ENCODE measurements around the gene NFKB2.

Gene NFKB2

GRCh38 chr10:102400598-102401341 is 5.3 kb downstream of the NFKB2 start:
- H2BK120ac ChIP-seq (ENCODE audit: low read depth, low read length): no peak overlapping the region
- no peak for DNase-seq
- H3K27me3 ChIP-seq (ENCODE audit: insufficient read depth, low read length, poor library complexity): no peaks in the 10 kb centered on the region
- WGBS (ENCODE audit: extremely low coverage, insufficient coverage, low lambda C conversion rate): no CpG with 5 or more reads among the region's 22 CpGs
- H3K27ac ChIP-seq (ENCODE audit: low read depth, low read length): no peak overlapping the region
- H2BK15ac ChIP-seq (replicated peaks; ENCODE audit: low read depth): no peak overlapping the region
- H3K79me1 ChIP-seq (ENCODE audit: low read length): no peaks in the 10 kb centered on the region
- no peak overlapping the region for H3K4ac ChIP-seq (ENCODE audit: low read depth, low read length)
- no peak overlapping the region for H3K23ac ChIP-seq (ENCODE audit: low read length)
- no peak overlapping the region for H4K8ac ChIP-seq (ENCODE audit: low read depth, low read length)
- H2BK5ac ChIP-seq (ENCODE audit: low read length): no peak overlapping the region
- no peaks in the 10 kb centered on the region for H3K36me3 ChIP-seq (ENCODE audit: control insufficient read depth, insufficient read depth, low read length)
- H3K4me2 ChIP-seq (ENCODE audit: low read length): no peak overlapping the region
- no peaks in the 10 kb centered on the region for H3K79me2 ChIP-seq (ENCODE audit: control insufficient read depth, insufficient read depth, low read length)
- H4K5ac ChIP-seq (ENCODE audit: low read length): no peak overlapping the region
- peaks cover 7% of the 10 kb centered on the region for H3K4me1 ChIP-seq (ENCODE audit: control insufficient read depth, low read depth, low read length)
- H3K56ac ChIP-seq (ENCODE audit: low read length): no peak overlapping the region
- no peak overlapping the region for H3K4me3 ChIP-seq (ENCODE audit: low read length)
- no peak overlapping the region for H2AK5ac ChIP-seq (ENCODE audit: low read length)
- H3K18ac ChIP-seq (ENCODE audit: low read length): no peak overlapping the region
- no peak overlapping the region for H3K9ac ChIP-seq (ENCODE audit: low read length)

DNA sequence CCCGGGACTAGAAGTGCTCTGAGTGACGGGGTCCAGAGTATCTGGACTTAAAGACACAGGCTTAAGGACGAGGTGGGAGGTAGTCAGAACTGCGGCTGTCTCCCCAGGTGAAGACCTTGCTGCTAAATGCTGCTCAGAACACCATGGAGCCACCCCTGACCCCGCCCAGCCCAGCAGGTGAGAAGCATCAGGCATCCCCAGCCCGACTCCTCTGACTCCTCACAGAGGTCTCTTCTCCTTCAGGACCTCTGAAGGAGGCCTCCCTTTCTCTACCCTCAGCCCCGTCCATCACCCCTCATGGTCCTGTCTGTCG is 5.8 kb downstream of the NFKB2 start:
- no peak for DNase-seq
- Histone ChIP-seq H3K56ac (ENCODE audit: low read length) (no peak overlapping the region), H4K8ac (ENCODE audit: low read depth, low read length) (no peak overlapping the region), H2AK5ac (ENCODE audit: low read length) (no peak overlapping the region), H2BK5ac (ENCODE audit: low read length) (no peak overlapping the region), H3K79me2 (ENCODE audit: control insufficient read depth, insufficient read depth, low read length) (no peaks in the 10 kb centered on the region), H2BK120ac (ENCODE audit: low read depth, low read length) (no peak overlapping the region), H3K4ac (ENCODE audit: low read depth, low read length) (no peak overlapping the region), H3K36me3 (ENCODE audit: control insufficient read depth, insufficient read depth, low read length) (no peaks in the 10 kb centered on the region), H3K27me3 (ENCODE audit: insufficient read depth, low read length, poor library complexity) (no peaks in the 10 kb centered on the region), H3K23ac (ENCODE audit: low read length) (no peak overlapping the region), H4K5ac (ENCODE audit: low read length) (no peak overlapping the region), H3K9ac (ENCODE audit: low read length) (no peak overlapping the region), H3K4me3 (ENCODE audit: low read length) (no peak overlapping the region), H3K18ac (ENCODE audit: low read length) (no peak overlapping the region), H3K4me1 (ENCODE audit: control insufficient read depth, low read depth, low read length) (peaks cover 4% of the 10 kb centered on the region), H3K27ac (ENCODE audit: low read depth, low read length) (no peak overlapping the region), H2BK15ac (replicated peaks; ENCODE audit: low read depth) (no peak overlapping the region), H3K79me1 (ENCODE audit: low read length) (no peaks in the 10 kb centered on the region), H3K4me2 (ENCODE audit: low read length) (no peak overlapping the region)
- WGBS (ENCODE audit: extremely low coverage, insufficient coverage, low lambda C conversion rate): no CpG with 5 or more reads among the region's 8 CpGs

DNA sequence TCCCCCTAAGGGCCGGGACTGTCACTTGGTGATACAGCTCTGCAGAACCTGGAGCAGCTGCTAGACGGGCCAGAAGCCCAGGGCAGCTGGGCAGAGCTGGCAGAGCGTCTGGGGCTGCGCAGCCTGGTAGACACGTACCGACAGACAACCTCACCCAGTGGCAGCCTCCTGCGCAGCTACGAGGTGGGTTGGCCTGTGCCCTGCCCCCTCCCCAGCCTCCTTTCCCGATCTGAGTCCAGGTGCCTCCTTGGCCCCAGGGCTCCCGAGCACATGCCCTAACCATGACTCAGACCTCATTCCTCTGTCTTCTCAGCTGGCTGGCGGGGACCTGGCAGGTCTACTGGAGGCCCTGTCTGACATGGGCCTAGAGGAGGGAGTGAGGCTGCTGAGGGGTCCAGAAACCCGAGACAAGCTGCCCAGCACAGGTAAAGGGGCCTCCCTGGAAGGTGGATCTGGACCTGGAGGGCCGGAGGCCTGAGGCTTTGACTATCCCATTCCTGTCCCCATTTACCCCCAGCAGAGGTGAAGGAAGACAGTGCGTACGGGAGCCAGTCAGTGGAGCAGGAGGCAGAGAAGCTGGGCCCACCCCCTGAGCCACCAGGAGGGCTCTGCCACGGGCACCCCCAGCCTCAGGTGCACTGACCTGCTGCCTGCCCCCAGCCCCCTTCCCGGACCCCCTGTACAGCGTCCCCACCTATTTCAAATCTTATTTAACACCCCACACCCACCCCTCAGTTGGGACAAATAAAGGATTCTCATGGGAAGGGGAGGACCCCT is 6.4 kb downstream of the NFKB2 start:
- Histone ChIP-seq H3K18ac (ENCODE audit: low read length) (no peak overlapping the region), H3K56ac (ENCODE audit: low read length) (no peak overlapping the region), H3K36me3 (ENCODE audit: control insufficient read depth, insufficient read depth, low read length) (no peaks in the 10 kb centered on the region), H2BK5ac (ENCODE audit: low read length) (no peak overlapping the region), H3K27me3 (ENCODE audit: insufficient read depth, low read length, poor library complexity) (no peaks in the 10 kb centered on the region), H2BK120ac (ENCODE audit: low read depth, low read length) (no peak overlapping the region), H3K79me1 (ENCODE audit: low read length) (no peaks in the 10 kb centered on the region), H3K27ac (ENCODE audit: low read depth, low read length) (no peak overlapping the region), H4K8ac (ENCODE audit: low read depth, low read length) (no peak overlapping the region), H3K4me2 (ENCODE audit: low read length) (no peak overlapping the region), H3K23ac (ENCODE audit: low read length) (no peak overlapping the region), H4K5ac (ENCODE audit: low read length) (no peak overlapping the region), H2BK15ac (replicated peaks; ENCODE audit: low read depth) (no peak overlapping the region), H3K4ac (ENCODE audit: low read depth, low read length) (no peak overlapping the region), H3K4me3 (ENCODE audit: low read length) (no peak overlapping the region), H3K79me2 (ENCODE audit: control insufficient read depth, insufficient read depth, low read length) (no peaks in the 10 kb centered on the region), H2AK5ac (ENCODE audit: low read length) (no peak overlapping the region), H3K4me1 (ENCODE audit: control insufficient read depth, low read depth, low read length) (peaks cover 2% of the 10 kb centered on the region), H3K9ac (ENCODE audit: low read length) (no peak overlapping the region)
- peak; percentile 92 for DNase-seq
- WGBS (ENCODE audit: extremely low coverage, insufficient coverage, low lambda C conversion rate): no CpG with 5 or more reads among the region's 18 CpGs

DNA sequence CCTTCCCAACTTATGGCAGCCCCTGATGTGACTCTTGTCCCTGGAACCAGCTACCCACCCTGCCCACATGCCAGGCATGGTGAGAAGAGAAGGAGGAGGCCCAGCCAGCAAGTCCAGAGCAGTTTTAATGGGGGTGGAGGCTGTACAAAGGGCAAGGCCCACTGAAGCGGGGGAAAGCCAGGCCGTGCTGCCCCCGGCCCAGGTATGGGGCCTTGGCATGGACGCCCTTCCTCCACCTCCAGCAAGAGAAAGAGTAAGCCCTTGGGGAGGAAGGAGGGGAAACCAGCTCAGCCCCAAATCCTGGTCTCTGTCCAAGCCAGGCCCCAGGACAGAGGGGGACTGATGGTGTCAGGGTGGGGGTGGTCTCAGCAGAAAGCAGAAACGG is 7.0 kb downstream of the NFKB2 start:
- no peak overlapping the region for H3K18ac ChIP-seq (ENCODE audit: low read length)
- H3K4me1 ChIP-seq (ENCODE audit: control insufficient read depth, low read depth, low read length): peaks cover 2% of the 10 kb centered on the region
- H4K8ac ChIP-seq (ENCODE audit: low read depth, low read length): no peak overlapping the region
- no peak overlapping the region for H3K23ac ChIP-seq (ENCODE audit: low read length)
- no peak overlapping the region for H3K4me3 ChIP-seq (ENCODE audit: low read length)
- no peaks in the 10 kb centered on the region for H3K79me2 ChIP-seq (ENCODE audit: control insufficient read depth, insufficient read depth, low read length)
- H3K79me1 ChIP-seq (ENCODE audit: low read length): no peaks in the 10 kb centered on the region
- no peak overlapping the region for H3K56ac ChIP-seq (ENCODE audit: low read length)
- no peak overlapping the region for H2BK120ac ChIP-seq (ENCODE audit: low read depth, low read length)
- no peak overlapping the region for H3K27ac ChIP-seq (ENCODE audit: low read depth, low read length)
- no peak overlapping the region for H3K4me2 ChIP-seq (ENCODE audit: low read length)
- H2BK5ac ChIP-seq (ENCODE audit: low read length): no peak overlapping the region
- peaks cover 3% of the 10 kb centered on the region for H3K27me3 ChIP-seq (ENCODE audit: insufficient read depth, low read length, poor library complexity)
- H2BK15ac ChIP-seq (replicated peaks; ENCODE audit: low read depth): no peak overlapping the region
- H4K5ac ChIP-seq (ENCODE audit: low read length): no peak overlapping the region
- DNase-seq: no peak
- H2AK5ac ChIP-seq (ENCODE audit: low read length): no peak overlapping the region
- no peaks in the 10 kb centered on the region for H3K36me3 ChIP-seq (ENCODE audit: control insufficient read depth, insufficient read depth, low read length)
- no peak overlapping the region for H3K9ac ChIP-seq (ENCODE audit: low read length)
- no peak overlapping the region for H3K4ac ChIP-seq (ENCODE audit: low read depth, low read length)
- WGBS (ENCODE audit: extremely low coverage, insufficient coverage, low lambda C conversion rate): no CpG with 5 or more reads among the region's 5 CpGs

- Histone ChIP-seq H3K36me3 (ENCODE audit: control insufficient read depth, insufficient read depth, low read length) (no peaks in the 10 kb centered on the region), H3K18ac (ENCODE audit: low read length) (no peak overlapping the region), H3K23ac (ENCODE audit: low read length) (no peak overlapping the region), H2BK5ac (ENCODE audit: low read length) (no peak overlapping the region), H2BK15ac (replicated peaks; ENCODE audit: low read depth) (no peak overlapping the region), H2BK120ac (ENCODE audit: low read depth, low read length) (no peak overlapping the region), H3K79me1 (ENCODE audit: low read length) (no peaks in the 10 kb centered on the region), H3K9ac (ENCODE audit: low read length) (no peak overlapping the region), H3K79me2 (ENCODE audit: control insufficient read depth, insufficient read depth, low read length) (no peaks in the 10 kb centered on the region), H3K4ac (ENCODE audit: low read depth, low read length) (no peak overlapping the region), H3K27ac (ENCODE audit: low read depth, low read length) (no peak overlapping the region), H3K4me2 (ENCODE audit: low read length) (no peak overlapping the region), H3K56ac (ENCODE audit: low read length) (no peak overlapping the region), H2AK5ac (ENCODE audit: low read length) (no peak overlapping the region), H4K5ac (ENCODE audit: low read length) (no peak overlapping the region), H3K27me3 (ENCODE audit: insufficient read depth, low read length, poor library complexity) (peaks cover 6% of the 10 kb centered on the region), H3K4me3 (ENCODE audit: low read length) (no peak overlapping the region), H4K8ac (ENCODE audit: low read depth, low read length) (no peak overlapping the region), H3K4me1 (ENCODE audit: control insufficient read depth, low read depth, low read length) (peaks cover 2% of the 10 kb centered on the region)
- WGBS (ENCODE audit: extremely low coverage, insufficient coverage, low lambda C conversion rate): no CpG with 5 or more reads among the region's 13 CpGs
- DNase-seq: no peak
Observed at GRCh38 chr10:102403115-102403514, 7.6 kb downstream of the NFKB2 start.
